Central memory CD8-positive, alpha-beta T cell (primary cell): ENCODE measurements around the gene KIF26A.

Experiments
- ATAC-seq: fragments of 150-1000 bp; cut with Tn5 transposase; replicated peaks from 2 replicates; pipeline ENCODE4 v1.10.0; 2022; ENCODE audit warnings: mild to moderate bottlenecking, moderate FRiP score, moderate number of reproducible peaks; ENCODE audit not compliant: poor library complexity, severe bottlenecking; ENCODE audit errors: extremely low read depth
- DNase-seq, 2 donors: peaks; one replicate each; pipeline ENCODE4 v3.0.0; 2021; ENCODE audit warnings: low spot score in 2 of 2
- H3K27ac Mint-ChIP-seq: one replicate; pipeline ENCODE4 v1.8.0; 2022; ENCODE audit warnings: low read depth, mild to moderate bottlenecking, moderate library complexity, mixed read lengths
- H3K27me3 Mint-ChIP-seq: one replicate; pipeline ENCODE4 v1.8.0; 2022; ENCODE audit warnings: mixed read lengths
- H3K36me3 Mint-ChIP-seq: one replicate; pipeline ENCODE4 v1.8.0; 2022; ENCODE audit warnings: mild to moderate bottlenecking, moderate library complexity, mixed read lengths; ENCODE audit not compliant: insufficient read depth
- H3K4me1 Mint-ChIP-seq: one replicate; pipeline ENCODE4 v1.8.0; 2022; ENCODE audit warnings: mixed read lengths
- H3K4me3 Mint-ChIP-seq: one replicate; pipeline ENCODE4 v1.8.0; 2022; ENCODE audit warnings: mild to moderate bottlenecking, moderate library complexity, mixed read lengths
- H3K9me3 Mint-ChIP-seq: one replicate; pipeline ENCODE4 v1.8.0; 2022; ENCODE audit warnings: mixed read lengths

The KIF26A gene

DNA sequence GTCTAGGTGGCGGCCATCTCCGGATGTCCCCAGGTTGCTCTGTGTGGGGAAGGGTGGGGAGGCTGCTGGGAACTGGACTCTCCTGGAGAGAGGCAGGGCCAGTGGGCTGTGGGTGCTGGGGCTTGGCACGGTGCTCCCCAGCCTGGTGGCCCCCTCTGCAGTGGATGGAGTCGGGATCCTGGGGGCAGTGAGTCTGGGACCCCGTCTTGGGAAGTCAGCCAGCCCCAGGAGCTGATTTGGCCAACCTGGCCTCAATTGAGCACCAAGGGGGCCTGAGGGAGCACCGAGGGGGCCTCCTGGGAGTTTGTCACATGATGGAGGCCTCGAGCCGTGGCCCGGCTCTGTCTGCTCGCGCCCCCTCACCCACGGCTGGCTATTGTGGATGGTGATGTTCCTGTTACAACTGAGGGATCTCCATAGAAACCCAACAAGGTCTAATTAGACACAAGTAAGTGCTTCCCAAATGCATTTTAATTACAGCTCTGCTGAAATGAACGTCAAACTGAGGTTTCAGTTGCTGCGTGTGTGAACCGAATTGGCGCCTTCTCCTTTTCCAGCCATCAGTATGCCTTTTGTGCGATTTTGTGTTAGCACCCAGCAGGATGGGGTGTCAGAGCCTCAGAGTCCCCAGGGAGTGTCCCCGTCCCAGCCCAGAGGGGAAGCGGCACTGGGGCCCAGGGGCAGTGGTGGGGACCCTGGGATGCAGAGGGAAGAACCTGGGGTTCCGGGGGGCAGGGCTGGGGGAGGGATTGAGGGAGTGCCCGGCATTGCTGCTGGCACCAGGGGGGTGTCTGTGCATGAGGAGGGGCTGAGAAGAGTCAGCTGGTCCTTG is 71.8 kb downstream of the KIF26A start:
- no peak for ATAC-seq
- peaks cover 32% of the 10 kb centered on the region for H3K27me3 Mint-ChIP-seq
- no peak overlapping the region for H3K4me3 Mint-ChIP-seq
- no peaks in the 10 kb centered on the region for H3K4me1 Mint-ChIP-seq
- H3K36me3 Mint-ChIP-seq, result no peaks in the 10 kb centered on the region
- DNase-seq, result no peak
- H3K9me3 Mint-ChIP-seq, result no peaks in the 10 kb centered on the region
- H3K27ac Mint-ChIP-seq, result no peak overlapping the region

GRCh38 chr14:104210817-104211195 is 72.4 kb downstream of the KIF26A start:
- Mint-ChIP-seq H3K27me3 (peaks cover 32% of the 10 kb centered on the region), H3K9me3 (no peaks in the 10 kb centered on the region), H3K36me3 (no peaks in the 10 kb centered on the region), H3K4me3 (no peak overlapping the region), H3K4me1 (no peaks in the 10 kb centered on the region), H3K27ac (no peak overlapping the region)
- DNase-seq (no peak), ATAC-seq (no peak)

DNA sequence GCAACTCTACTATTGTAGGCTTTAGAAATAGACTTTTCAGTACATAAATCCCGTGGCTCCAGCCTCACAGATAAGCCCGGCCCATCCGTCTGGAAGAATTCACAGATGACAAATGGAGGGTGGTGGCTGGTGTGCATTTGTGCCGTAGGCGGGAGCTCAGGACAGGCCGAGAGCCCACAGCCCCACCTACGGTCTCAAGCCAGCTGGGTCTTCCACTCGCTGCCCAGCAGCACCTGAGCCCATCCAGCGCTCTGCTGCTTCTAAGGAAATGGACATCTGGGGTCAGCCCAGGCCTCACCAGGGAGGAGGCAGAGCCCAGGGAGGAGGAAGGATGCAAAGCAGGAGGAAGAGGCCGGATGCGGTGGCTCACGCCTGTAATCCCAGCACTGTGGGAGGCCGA is 72.8 kb downstream of the KIF26A start:
- H3K4me1 Mint-ChIP-seq, result no peaks in the 10 kb centered on the region
- DNase-seq (no peak), ATAC-seq (no peak)
- no peak overlapping the region for H3K27ac Mint-ChIP-seq
- no peak overlapping the region for H3K4me3 Mint-ChIP-seq
- no peaks in the 10 kb centered on the region for H3K9me3 Mint-ChIP-seq
- H3K27me3 Mint-ChIP-seq, result peaks cover 32% of the 10 kb centered on the region
- no peaks in the 10 kb centered on the region for H3K36me3 Mint-ChIP-seq

GRCh38 chr14:104211741-104212140 is 73.4 kb downstream of the KIF26A start:
- Mint-ChIP-seq H3K36me3 (no peaks in the 10 kb centered on the region), H3K4me1 (no peaks in the 10 kb centered on the region), H3K4me3 (no peak overlapping the region), H3K27me3 (peaks cover 32% of the 10 kb centered on the region), H3K9me3 (no peaks in the 10 kb centered on the region), H3K27ac (no peak overlapping the region)
- ATAC-seq (no peak), DNase-seq (no peak)

GRCh38 chr14:104212206-104213095 is 74.1 kb downstream of the KIF26A start:
- Mint-ChIP-seq H3K9me3 (no peaks in the 10 kb centered on the region), H3K27me3 (peaks cover 32% of the 10 kb centered on the region), H3K4me3 (no peak overlapping the region), H3K36me3 (no peaks in the 10 kb centered on the region), H3K4me1 (no peaks in the 10 kb centered on the region), H3K27ac (no peak overlapping the region)
- no peak for DNase-seq
- ATAC-seq, result no peak

DNA sequence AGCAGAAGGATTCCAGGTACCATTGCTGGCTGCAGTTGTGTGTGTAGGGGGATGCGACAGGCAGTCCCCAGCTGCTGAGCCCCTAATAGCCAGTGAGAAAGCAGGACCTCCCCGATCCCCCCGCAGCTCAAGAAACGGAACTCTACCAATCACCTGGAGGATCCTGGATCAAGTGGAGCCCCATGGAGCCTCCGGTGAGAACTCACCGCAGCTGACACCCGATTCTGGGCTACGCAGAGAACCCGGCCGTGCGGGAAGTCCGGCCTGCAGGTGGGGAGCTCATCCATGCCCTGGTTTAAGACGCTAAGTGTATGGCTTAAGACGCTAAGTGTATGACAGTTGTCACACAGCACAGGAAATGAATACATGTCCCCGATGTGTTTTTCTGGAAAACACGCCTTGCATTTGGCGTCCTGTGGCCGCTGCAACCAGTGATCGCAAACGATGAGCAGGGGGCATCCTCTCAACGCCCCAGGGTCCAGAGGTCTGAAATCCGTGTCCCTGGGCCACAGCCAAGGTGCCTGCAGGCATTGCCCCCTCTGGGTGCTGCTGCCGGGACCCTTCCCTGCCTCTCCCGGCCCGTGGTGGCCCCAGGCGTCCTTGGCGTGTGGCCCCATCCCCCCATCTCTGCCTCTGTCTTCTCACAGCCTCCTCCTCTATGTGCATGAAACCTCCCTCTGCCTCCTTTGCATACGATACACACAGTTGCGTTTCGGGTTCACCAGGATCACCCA is 75.1 kb downstream of the KIF26A start:
- DNase-seq (no peak), ATAC-seq (no peak)
- H3K36me3 Mint-ChIP-seq, result no peaks in the 10 kb centered on the region
- no peaks in the 10 kb centered on the region for H3K9me3 Mint-ChIP-seq
- H3K4me3 Mint-ChIP-seq, result no peak overlapping the region
- H3K4me1 Mint-ChIP-seq, result no peaks in the 10 kb centered on the region
- peaks cover 32% of the 10 kb centered on the region for H3K27me3 Mint-ChIP-seq
- H3K27ac Mint-ChIP-seq, result no peak overlapping the region

DNA sequence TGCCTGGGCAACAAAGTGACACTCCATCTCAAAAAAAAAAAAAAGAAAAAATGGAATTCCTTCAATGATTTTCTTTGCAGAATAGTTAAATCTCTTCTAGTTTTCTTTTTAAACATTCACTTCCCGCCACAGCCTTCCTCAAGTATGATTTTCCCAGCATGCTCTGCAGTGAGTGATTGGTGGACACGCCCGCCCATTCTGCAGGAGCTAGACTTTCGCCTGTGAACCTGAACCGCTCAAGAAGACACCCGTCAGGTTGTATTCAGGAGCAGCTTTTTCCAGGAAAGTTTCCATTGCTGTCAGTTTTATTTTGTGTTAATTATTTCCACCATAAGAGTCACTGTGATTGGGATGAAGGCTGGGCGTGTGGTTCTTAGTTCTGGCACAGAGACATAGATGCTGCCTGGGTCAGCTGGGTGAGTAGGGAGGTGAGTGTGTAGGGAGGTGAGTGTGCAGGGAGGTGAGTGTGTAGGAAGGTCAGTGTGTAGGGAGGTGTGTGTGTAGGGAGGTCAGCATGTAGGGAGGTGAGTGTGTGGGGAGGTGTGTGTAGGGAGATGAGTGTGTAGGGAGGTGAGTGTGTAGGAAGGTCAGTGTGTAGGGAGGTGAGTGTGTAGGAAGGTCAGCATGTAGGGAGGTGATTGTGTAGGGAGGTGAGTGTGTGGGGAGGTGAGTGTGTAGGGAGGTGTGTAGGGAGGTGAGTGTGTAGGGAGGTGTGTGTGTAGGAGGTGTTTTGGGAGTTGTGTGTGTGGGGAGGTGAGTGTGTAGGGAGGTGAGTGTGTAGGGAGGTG is 76.2 kb downstream of the KIF26A start:
- Mint-ChIP-seq H3K4me1 (no peaks in the 10 kb centered on the region), H3K27ac (no peak overlapping the region), H3K27me3 (peaks cover 34% of the 10 kb centered on the region), H3K9me3 (no peaks in the 10 kb centered on the region), H3K4me3 (no peak overlapping the region), H3K36me3 (no peaks in the 10 kb centered on the region)
- ATAC-seq, result no peak
- DNase-seq, result no peak

- H3K4me1 Mint-ChIP-seq, result no peaks in the 10 kb centered on the region
These were observed 77.4 kb downstream of the KIF26A start for GRCh38 chr14:104215706-104216334.

GRCh38 chr14:104216457-104216856 is 78.1 kb downstream of the KIF26A start:
- no peaks in the 10 kb centered on the region for H3K9me3 Mint-ChIP-seq
- H3K4me1 Mint-ChIP-seq, result no peaks in the 10 kb centered on the region
- no peak overlapping the region for H3K4me3 Mint-ChIP-seq
- no peak overlapping the region for H3K27ac Mint-ChIP-seq
- H3K27me3 Mint-ChIP-seq, result peaks cover 39% of the 10 kb centered on the region
- no peak for DNase-seq
- no peak for ATAC-seq
- H3K36me3 Mint-ChIP-seq, result no peaks in the 10 kb centered on the region

More at GRCh38 chr14:104215706-104216334, 77.4 kb downstream of the KIF26A start:
- no peak for DNase-seq
- Mint-ChIP-seq H3K9me3 (no peaks in the 10 kb centered on the region), H3K36me3 (no peaks in the 10 kb centered on the region), H3K27ac (no peak overlapping the region), H3K4me3 (no peak overlapping the region), H3K27me3 (peaks cover 38% of the 10 kb centered on the region)
- ATAC-seq, result no peak

DNA sequence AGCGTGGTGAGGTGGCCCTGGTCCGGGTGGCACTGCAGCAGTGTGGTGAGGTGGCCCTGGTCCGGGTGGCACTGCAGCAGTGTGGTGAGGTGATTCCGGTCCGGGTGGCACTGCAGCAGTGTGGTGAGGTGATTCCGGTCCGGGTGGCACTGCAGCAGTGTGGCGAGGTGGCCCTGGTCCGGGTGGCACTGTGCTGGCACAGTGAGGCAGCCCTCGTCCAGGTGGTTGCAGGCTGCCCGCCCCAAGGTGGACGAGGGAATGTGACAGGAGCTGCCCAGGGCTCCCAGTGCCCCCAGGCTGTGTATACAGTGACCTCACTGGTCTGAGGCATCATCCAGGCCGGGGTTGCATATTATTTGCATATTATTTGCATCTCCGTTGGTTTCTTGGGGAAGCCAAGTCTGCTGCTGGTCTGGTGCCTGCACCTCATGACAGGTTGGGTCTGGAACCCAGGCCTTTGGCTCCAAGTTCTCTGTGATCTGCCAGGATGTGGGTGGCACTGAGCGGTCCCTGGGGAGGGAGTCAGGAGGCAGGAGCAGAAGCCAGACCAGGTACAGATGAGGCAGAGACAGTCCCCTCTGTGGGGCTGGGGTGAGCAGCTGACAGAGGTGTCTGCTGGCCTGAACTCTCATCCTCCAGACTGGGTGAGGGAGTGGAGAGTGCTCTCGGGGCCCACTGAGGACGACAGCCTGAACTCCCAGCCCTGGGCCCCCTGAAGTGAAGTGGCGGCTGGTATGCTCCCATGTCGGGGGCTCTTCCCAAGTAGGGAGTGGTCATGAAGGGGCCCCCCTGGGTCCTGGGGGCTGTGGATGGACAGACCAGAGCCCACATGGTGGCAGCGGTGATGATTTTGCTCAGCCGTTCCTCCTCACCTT is 79.3 kb downstream of the KIF26A start:
- no peak overlapping the region for H3K27ac Mint-ChIP-seq
- H3K9me3 Mint-ChIP-seq, result no peaks in the 10 kb centered on the region
- ATAC-seq (no peak), DNase-seq (no peak)
- peaks cover 38% of the 10 kb centered on the region for H3K27me3 Mint-ChIP-seq
- no peaks in the 10 kb centered on the region for H3K4me1 Mint-ChIP-seq
- no peaks in the 10 kb centered on the region for H3K36me3 Mint-ChIP-seq
- no peak overlapping the region for H3K4me3 Mint-ChIP-seq
